GM12801 (cell line): ENCODE data around the gene MED10.

ENCODE experiments used
- CTCF ChIP-seq: IDR thresholded peaks from one replicate; pipeline ENCODE4 v1.5.1; 2011; ENCODE audit warnings: control low read depth; ENCODE audit not compliant: insufficient read length; ENCODE audit errors: extremely low read depth

Gene MED10

GRCh38 chr5:6405591-6405990, 27.2 kb upstream of the MED10 start:
- TF ChIP-seq CTCF: no peak

GRCh38 chr5:6404129-6404528, 25.8 kb upstream of the MED10 start:
- no peak for TF ChIP-seq CTCF

- no peak for TF ChIP-seq CTCF
These were observed 25.1 kb upstream of the MED10 start for GRCh38 chr5:6403416-6403815.

- TF ChIP-seq CTCF: no peak
These were observed 24.6 kb upstream of the MED10 start for GRCh38 chr5:6402939-6403338.

GRCh38 chr5:6401410-6401809, 23.1 kb upstream of the MED10 start:
- TF ChIP-seq CTCF: no peak

- TF ChIP-seq CTCF: no peak
These were observed 21.9 kb upstream of the MED10 start for GRCh38 chr5:6399980-6400910.

- no peak for TF ChIP-seq CTCF
These were observed 20.4 kb upstream of the MED10 start for GRCh38 chr5:6398570-6399230.
